ENCODE measurements around the gene LRRC31.

The LRRC31 gene

DNA sequence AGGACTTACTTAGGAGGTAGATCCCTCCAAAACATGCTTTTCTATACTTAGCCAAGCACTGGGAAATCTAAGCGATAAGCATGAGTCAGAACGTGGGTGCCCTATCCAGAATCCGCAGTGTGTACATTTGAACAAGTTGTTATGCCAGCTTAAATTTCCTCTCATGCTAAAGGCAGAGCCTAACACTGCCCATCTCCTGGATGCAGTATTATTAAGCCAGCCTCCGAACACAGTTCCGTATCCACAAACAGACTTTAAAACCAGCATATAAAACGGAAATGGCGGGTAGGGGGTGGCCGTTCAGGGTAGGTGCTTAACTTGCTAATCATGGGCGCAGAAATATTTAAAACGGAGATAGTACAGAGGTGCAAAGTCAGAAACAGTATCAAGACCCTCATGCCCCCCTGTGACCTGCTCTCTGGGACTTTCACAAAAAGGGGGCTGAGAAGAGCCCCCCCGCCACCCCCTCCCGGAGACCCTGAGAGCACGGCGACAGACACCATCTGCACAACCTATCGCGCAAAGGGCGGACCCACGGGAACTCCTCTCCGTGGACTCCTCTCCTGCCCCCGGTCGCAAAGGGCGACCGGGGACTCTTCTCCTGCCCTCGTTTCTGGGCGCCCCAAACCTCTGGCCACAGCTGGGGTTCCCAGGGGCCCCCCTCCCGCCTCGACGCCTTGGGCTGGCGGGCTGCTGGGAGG is 58.0 kb downstream of the LRRC31 start (continued):
- TF ChIP-seq, protein P1, sequence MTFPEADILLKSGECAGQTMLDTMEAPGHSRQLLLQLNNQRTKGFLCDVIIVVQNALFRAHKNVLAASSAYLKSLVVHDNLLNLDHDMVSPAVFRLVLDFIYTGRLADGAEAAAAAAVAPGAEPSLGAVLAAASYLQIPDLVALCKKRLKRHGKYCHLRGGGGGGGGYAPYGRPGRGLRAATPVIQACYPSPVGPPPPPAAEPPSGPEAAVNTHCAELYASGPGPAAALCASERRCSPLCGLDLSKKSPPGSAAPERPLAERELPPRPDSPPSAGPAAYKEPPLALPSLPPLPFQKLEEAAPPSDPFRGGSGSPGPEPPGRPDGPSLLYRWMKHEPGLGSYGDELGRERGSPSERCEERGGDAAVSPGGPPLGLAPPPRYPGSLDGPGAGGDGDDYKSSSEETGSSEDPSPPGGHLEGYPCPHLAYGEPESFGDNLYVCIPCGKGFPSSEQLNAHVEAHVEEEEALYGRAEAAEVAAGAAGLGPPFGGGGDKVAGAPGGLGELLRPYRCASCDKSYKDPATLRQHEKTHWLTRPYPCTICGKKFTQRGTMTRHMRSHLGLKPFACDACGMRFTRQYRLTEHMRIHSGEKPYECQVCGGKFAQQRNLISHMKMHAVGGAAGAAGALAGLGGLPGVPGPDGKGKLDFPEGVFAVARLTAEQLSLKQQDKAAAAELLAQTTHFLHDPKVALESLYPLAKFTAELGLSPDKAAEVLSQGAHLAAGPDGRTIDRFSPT (tag by site-specific recombination; IDR thresholded peaks at IDR 0.05): no peak
- TF ChIP-seq PRDM1 (tag by site-specific recombination; IDR thresholded peaks at IDR 0.05) (no peak), YY2 (tag by site-specific recombination; IDR thresholded peaks at IDR 0.05) (no peak), HOXD13 (CRISPR knock-in tag; IDR thresholded peaks at IDR 0.05; ENCODE audit: borderline replicate concordance) (no peak), ZNF174 (tag by site-specific recombination; IDR thresholded peaks at IDR 0.05) (no peak), ZBTB48 (tag by site-specific recombination; IDR thresholded peaks at IDR 0.05) (no peak), ZNF184 (tag by site-specific recombination; IDR thresholded peaks at IDR 0.05) (no peak), ZNF701 (tag by site-specific recombination; IDR thresholded peaks at IDR 0.05) (no peak), ZFP37 (tag by site-specific recombination; IDR thresholded peaks at IDR 0.05) (0 out of 2 replicates have a peak, but pooled peaks have one; percentile 31), ZNF529 (tag by site-specific recombination; IDR thresholded peaks at IDR 0.05; ENCODE audit: insufficient replicate concordance) (no peak), ZNF391 (tag by site-specific recombination; IDR thresholded peaks at IDR 0.05; ENCODE audit: borderline replicate concordance, low read depth) (no peak), ZNF175 (tag by site-specific recombination; IDR thresholded peaks at IDR 0.05) (no peak), ZNF138 (tag by site-specific recombination; IDR thresholded peaks at IDR 0.05; ENCODE audit: borderline replicate concordance) (no peak), ZNF140 (tag by site-specific recombination; IDR thresholded peaks at IDR 0.05) (no peak)
- TF ChIP-seq, protein P2, sequence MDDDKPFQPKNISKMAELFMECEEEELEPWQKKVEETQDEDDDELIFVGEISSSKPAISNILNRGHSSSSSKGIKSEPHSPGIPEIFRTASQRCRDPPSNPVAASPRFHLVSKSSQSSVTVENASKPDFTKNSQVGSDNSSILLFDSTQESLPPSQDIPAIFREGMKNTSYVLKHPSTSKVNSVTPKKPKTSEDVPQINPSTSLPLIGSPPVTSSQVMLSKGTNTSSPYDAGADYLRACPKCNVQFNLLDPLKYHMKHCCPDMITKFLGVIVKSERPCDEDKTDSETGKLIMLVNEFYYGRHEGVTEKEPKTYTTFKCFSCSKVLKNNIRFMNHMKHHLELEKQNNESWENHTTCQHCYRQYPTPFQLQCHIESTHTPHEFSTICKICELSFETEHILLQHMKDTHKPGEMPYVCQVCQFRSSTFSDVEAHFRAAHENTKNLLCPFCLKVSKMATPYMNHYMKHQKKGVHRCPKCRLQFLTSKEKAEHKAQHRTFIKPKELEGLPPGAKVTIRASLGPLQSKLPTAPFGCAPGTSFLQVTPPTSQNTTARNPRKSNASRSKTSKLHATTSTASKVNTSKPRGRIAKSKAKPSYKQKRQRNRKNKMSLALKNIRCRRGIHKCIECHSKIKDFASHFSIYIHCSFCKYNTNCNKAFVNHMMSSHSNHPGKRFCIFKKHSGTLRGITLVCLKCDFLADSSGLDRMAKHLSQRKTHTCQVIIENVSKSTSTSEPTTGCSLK (tag by site-specific recombination; IDR thresholded peaks at IDR 0.05): no peak
- TF ChIP-seq, protein P3, sequence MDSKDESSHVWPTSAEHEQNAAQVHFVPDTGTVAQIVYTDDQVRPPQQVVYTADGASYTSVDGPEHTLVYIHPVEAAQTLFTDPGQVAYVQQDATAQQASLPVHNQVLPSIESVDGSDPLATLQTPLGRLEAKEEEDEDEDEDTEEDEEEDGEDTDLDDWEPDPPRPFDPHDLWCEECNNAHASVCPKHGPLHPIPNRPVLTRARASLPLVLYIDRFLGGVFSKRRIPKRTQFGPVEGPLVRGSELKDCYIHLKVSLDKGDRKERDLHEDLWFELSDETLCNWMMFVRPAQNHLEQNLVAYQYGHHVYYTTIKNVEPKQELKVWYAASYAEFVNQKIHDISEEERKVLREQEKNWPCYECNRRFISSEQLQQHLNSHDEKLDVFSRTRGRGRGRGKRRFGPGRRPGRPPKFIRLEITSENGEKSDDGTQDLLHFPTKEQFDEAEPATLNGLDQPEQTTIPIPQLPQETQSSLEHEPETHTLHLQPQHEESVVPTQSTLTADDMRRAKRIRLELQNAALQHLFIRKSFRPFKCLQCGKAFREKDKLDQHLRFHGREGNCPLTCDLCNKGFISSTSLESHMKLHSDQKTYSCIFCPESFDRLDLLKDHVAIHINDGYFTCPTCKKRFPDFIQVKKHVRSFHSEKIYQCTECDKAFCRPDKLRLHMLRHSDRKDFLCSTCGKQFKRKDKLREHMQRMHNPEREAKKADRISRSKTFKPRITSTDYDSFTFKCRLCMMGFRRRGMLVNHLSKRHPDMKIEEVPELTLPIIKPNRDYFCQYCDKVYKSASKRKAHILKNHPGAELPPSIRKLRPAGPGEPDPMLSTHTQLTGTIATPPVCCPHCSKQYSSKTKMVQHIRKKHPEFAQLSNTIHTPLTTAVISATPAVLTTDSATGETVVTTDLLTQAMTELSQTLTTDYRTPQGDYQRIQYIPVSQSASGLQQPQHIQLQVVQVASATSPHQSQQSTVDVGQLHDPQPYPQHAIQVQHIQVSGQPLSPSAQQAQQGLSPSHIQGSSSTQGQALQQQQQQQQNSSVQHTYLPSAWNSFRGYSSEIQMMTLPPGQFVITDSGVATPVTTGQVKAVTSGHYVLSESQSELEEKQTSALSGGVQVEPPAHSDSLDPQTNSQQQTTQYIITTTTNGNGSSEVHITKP (tag by site-specific recombination; IDR thresholded peaks at IDR 0.05): peak; percentile 97
- TF ChIP-seq, protein P4, sequence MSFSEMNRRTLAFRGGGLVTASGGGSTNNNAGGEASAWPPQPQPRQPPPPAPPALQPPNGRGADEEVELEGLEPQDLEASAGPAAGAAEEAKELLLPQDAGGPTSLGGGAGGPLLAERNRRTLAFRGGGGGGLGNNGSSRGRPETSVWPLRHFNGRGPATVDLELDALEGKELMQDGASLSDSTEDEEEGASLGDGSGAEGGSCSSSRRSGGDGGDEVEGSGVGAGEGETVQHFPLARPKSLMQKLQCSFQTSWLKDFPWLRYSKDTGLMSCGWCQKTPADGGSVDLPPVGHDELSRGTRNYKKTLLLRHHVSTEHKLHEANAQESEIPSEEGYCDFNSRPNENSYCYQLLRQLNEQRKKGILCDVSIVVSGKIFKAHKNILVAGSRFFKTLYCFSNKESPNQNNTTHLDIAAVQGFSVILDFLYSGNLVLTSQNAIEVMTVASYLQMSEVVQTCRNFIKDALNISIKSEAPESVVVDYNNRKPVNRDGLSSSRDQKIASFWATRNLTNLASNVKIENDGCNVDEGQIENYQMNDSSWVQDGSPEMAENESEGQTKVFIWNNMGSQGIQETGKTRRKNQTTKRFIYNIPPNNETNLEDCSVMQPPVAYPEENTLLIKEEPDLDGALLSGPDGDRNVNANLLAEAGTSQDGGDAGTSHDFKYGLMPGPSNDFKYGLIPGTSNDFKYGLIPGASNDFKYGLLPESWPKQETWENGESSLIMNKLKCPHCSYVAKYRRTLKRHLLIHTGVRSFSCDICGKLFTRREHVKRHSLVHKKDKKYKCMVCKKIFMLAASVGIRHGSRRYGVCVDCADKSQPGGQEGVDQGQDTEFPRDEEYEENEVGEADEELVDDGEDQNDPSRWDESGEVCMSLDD (tag by site-specific recombination; IDR thresholded peaks at IDR 0.05): peak; percentile 92
- TF ChIP-seq, protein P5, sequence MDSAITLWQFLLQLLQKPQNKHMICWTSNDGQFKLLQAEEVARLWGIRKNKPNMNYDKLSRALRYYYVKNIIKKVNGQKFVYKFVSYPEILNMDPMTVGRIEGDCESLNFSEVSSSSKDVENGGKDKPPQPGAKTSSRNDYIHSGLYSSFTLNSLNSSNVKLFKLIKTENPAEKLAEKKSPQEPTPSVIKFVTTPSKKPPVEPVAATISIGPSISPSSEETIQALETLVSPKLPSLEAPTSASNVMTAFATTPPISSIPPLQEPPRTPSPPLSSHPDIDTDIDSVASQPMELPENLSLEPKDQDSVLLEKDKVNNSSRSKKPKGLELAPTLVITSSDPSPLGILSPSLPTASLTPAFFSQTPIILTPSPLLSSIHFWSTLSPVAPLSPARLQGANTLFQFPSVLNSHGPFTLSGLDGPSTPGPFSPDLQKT (IDR thresholded peaks at IDR 0.05; ENCODE audit: borderline replicate concordance, low read depth, low read length): no peak
